ENCODE results near the gene SYNGR2. TPM values are rescaled to one million over a fixed set of nuclear protein-coding genes. Genes with fewer than 3 reads are reported as not detected.
A peak's percentile ranks its signal among the peaks of the same experiment; 100 is the strongest.

SYNGR2 gene, protein sequence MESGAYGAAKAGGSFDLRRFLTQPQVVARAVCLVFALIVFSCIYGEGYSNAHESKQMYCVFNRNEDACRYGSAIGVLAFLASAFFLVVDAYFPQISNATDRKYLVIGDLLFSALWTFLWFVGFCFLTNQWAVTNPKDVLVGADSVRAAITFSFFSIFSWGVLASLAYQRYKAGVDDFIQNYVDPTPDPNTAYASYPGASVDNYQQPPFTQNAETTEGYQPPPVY
- total RNA-seq: 85.7 and 144 TPM in 2 replicates

GRCh38 chr17:78168242-78168902, at the start of gene SYNGR2:
SYNGR2 (plus strand) TSS chr17:78168581; CDS start chr17:78168617, 36 bp downstream.
- Histone ChIP-seq H3K27me3 (ENCODE audit: control insufficient read depth, insufficient read depth, low read length) (no peaks in the 10 kb centered on the region), H3K36me3 (ENCODE audit: control insufficient read depth, insufficient read depth, low read length) (no peaks in the 10 kb centered on the region), H3K4me3 (ENCODE audit: low read depth, low read length) (peak within 1 kb of the TSS; percentile 73)
- no peak for TF ChIP-seq CTCF (IDR thresholded peaks at IDR 0.05; ENCODE audit: insufficient read depth, low read length, poor library complexity, severe bottlenecking)
- no peak for DNase-seq (ENCODE audit: low read depth)

DNA sequence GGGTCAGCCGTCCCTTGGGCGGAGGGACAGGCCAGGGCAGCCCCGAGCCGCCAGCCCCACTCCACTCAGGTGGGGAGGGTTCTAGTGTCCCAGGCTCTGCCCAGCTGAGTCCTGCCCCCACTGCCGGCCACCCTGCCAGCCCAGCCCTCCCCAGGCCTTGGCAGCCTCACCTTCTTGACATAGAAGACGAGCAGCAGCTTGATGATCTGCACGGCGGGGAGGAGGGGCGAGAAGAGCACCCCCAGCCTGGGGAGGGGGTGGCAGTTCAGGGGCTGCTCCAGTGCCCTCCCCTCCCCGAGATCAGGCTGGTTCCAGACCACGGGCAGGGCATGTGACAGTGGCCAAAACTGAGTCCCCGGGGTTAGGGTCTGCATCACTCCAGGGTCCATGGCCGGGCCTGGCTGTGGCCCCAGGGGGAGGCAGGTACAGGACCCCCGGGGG, 49.6 kb upstream of the SYNGR2 start:
- Histone ChIP-seq H3K36me3 (ENCODE audit: control insufficient read depth, insufficient read depth, low read length) (no peaks in the 10 kb centered on the region), H3K4me3 (ENCODE audit: low read depth, low read length) (no peak overlapping the region), H3K27me3 (ENCODE audit: control insufficient read depth, insufficient read depth, low read length) (no peaks in the 10 kb centered on the region)
- TF ChIP-seq CTCF (IDR thresholded peaks at IDR 0.05; ENCODE audit: insufficient read depth, low read length, poor library complexity, severe bottlenecking): no peak
- DNase-seq (ENCODE audit: low read depth): no peak

DNA sequence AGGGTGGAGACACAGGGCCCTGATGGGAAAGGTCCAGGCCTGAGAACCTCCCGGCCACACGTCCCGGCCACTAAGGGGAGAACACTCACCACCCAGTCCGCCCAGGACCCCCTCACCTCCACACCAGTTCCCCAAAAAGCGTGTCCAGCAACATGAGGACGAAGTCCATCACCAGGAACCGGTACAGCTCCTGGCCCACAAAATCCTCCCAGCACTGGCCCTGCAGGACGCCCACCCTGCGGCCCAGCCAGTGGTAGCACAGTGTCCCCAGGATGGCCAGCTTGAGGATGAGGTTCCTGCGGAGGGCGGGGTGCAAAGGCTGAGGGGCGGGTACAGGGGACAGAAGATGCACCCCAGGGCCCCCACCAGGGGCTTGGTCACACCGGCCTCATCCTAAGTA, 47.8 kb upstream of the SYNGR2 start:
- TF ChIP-seq CTCF (IDR thresholded peaks at IDR 0.05; ENCODE audit: insufficient read depth, low read length, poor library complexity, severe bottlenecking): no peak
- Histone ChIP-seq H3K4me3 (ENCODE audit: low read depth, low read length) (no peak overlapping the region), H3K27me3 (ENCODE audit: control insufficient read depth, insufficient read depth, low read length) (no peaks in the 10 kb centered on the region), H3K36me3 (ENCODE audit: control insufficient read depth, insufficient read depth, low read length) (no peaks in the 10 kb centered on the region)
- DNase-seq (ENCODE audit: low read depth): no peak

DNA sequence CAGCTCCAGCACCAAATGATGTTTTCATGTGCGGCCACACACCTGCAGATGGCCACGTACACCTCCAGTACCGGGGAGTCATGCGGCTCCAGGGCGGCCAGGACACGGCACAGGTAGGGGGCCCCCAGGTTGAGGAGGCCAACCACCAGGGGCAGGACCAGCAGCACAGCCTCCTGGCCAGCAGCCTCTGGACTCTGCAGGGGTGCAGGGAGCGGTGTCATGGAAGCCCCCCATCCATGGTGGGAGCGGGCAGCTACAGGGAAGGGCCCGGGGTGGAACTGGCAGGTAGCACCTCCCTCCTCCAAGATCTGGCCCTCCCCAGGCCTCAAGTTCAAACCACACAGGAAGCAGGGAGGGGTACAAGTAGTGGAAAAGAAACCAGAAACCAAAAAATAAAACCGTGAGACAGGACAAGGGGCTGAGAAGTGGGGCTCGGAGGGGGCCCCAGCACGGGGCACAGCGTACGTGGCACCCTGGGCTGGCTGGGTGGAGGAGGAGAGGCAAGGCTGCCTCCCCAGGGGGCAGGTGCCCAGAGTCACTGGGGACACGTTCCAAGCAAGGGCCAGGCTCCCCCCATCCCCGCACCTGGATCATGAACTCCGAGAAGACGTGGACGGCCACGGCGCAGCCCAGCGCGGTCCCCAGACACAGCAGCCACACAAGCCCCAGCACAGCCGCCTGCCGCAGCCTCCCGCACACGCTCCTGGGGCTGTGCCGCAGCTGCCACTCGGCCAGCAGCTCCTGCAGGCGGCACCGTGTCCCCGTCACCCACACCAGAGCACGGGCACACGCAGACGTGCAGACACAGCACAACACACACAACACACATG, 47.2 kb upstream of the SYNGR2 start:
- Histone ChIP-seq H3K4me3 (ENCODE audit: low read depth, low read length) (no peak overlapping the region), H3K27me3 (ENCODE audit: control insufficient read depth, insufficient read depth, low read length) (no peaks in the 10 kb centered on the region), H3K36me3 (ENCODE audit: control insufficient read depth, insufficient read depth, low read length) (no peaks in the 10 kb centered on the region)
- no peak for TF ChIP-seq CTCF (IDR thresholded peaks at IDR 0.05; ENCODE audit: insufficient read depth, low read length, poor library complexity, severe bottlenecking)
- no peak for DNase-seq (ENCODE audit: low read depth)

- H3K27me3 ChIP-seq (ENCODE audit: control insufficient read depth, insufficient read depth, low read length): no peaks in the 10 kb centered on the region
- TF ChIP-seq CTCF (IDR thresholded peaks at IDR 0.05; ENCODE audit: insufficient read depth, low read length, poor library complexity, severe bottlenecking): no peak
- H3K4me3 ChIP-seq (ENCODE audit: low read depth, low read length): no peak overlapping the region
- H3K36me3 ChIP-seq (ENCODE audit: control insufficient read depth, insufficient read depth, low read length): no peaks in the 10 kb centered on the region
- no peak for DNase-seq (ENCODE audit: low read depth)
These were observed 46.6 kb upstream of the SYNGR2 start for GRCh38 chr17:78121801-78122215.
